CD4-positive, alpha-beta T cell treated with Interleukin-12 subunit alpha and Interleukin-12 subunit beta, for 1 hour (primary cell): ENCODE data around the gene DOK7.

Experiments
- DNase-seq: peaks from one replicate; pipeline ENCODE4 v3.0.0-alpha.2; 2020

DOK7 gene

GRCh38 chr4:3462790-3463415 is at the start of gene DOK7:
Gene DOK7 (plus strand): TSS chr4:3463306. CDS start chr4:3463376, 70 bp downstream.
- no peak for DNase-seq

GRCh38 chr4:3413675-3414420 is 49.3 kb upstream of the DOK7 start:
- no peak for DNase-seq

GRCh38 chr4:3414421-3415279 is 48.5 kb upstream of the DOK7 start:
- peak; percentile 9 for DNase-seq

GRCh38 chr4:3415471-3416141 is 47.5 kb upstream of the DOK7 start:
- DNase-seq: no peak

- no peak for DNase-seq
Measured at GRCh38 chr4:3416270-3416669, 46.8 kb upstream of the DOK7 start.

- DNase-seq: no peak
Measured at GRCh38 chr4:3416821-3417221, 46.3 kb upstream of the DOK7 start.

GRCh38 chr4:3417448-3417847 is 45.7 kb upstream of the DOK7 start:
- no peak for DNase-seq

GRCh38 chr4:3418029-3418762 is 44.9 kb upstream of the DOK7 start:
- DNase-seq: no peak

GRCh38 chr4:3419836-3420605 is 43.1 kb upstream of the DOK7 start:
- DNase-seq: no peak

- DNase-seq: no peak
Measured at GRCh38 chr4:3420606-3420955, 42.5 kb upstream of the DOK7 start.

GRCh38 chr4:3420956-3421355 is 42.1 kb upstream of the DOK7 start:
- no peak for DNase-seq

- no peak for DNase-seq
Measured at GRCh38 chr4:3421470-3421869, 41.6 kb upstream of the DOK7 start.

- no peak for DNase-seq
Measured at GRCh38 chr4:3422241-3422801, 40.8 kb upstream of the DOK7 start.

- DNase-seq: no peak
Measured at GRCh38 chr4:3422808-3423297, 40.3 kb upstream of the DOK7 start.

GRCh38 chr4:3423406-3423805 is 39.7 kb upstream of the DOK7 start:
- no peak for DNase-seq

- no peak for DNase-seq
Measured at GRCh38 chr4:3423952-3424351, 39.2 kb upstream of the DOK7 start.

GRCh38 chr4:3424522-3425095 is 38.5 kb upstream of the DOK7 start:
- DNase-seq: no peak

GRCh38 chr4:3426465-3427133 is 36.5 kb upstream of the DOK7 start:
- DNase-seq: no peak

GRCh38 chr4:3427134-3427476 is 36.0 kb upstream of the DOK7 start:
- no peak for DNase-seq

- DNase-seq: no peak
Measured at GRCh38 chr4:3427706-3428446, 35.2 kb upstream of the DOK7 start.
